ENCODE results near the gene BACH2.

GRCh38 chr6:90329386-90330077, 32.9 kb upstream of the BACH2 start:
- TF ChIP-seq CTCF (optimal IDR thresholded peaks at IDR 0.05 in 1 of 3, IDR thresholded peaks at IDR 0.05 in 1 of 3, conservative IDR thresholded peaks at IDR 0.05 in 1 of 3; ENCODE audit: extremely low read depth in 1 of 3, insufficient read depth in 2 of 3, low read length in 3 of 3): no peak
- no peak for TF ChIP-seq EZH2 (IDR thresholded peaks at IDR 0.05; ENCODE audit: low read length)

Measured in keratinocyte (primary cell).